ENCODE results near the gene CTNNA2. TPM values are rescaled to one million over a fixed set of nuclear protein-coding genes. Genes with fewer than 3 reads are reported as not detected.

Gene CTNNA2
- total and polyA plus RNA-seq, 12 donors = 0.09 to 0.57 (median 0.15) TPM; not detected in 9

DNA sequence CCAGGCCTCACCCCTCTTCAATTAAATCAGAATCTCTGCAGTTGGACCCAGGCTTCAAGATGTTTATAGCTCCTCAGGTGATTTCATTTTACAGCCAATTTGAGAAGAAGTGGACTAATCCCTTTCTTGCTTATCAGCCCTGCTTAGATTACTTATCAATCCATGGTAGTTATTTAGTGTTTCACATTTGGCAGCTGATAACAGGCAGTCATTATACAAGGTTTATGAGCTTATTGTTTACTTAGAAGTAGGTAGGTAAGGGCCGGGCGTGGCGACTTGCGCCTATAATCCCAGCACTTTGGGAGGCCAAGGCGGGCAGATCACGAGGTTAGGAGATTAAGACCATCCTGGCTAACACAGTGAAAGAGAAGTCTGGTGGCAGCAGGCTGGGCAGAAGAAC lies 237.5 kb downstream of the CTNNA2 start:
- WGBS, 2 donors = 76 to 86% methylated on average over 6 of the region's 6 CpGs
- no peak for DNase-seq
- Histone ChIP-seq H3K36me3 (no peaks in the 10 kb centered on the region), H3K4me3 (no peak overlapping the region), H3K9me3 (peaks cover 0 to 4% (median 0%) of the 10 kb centered on the region in 11 donors), H3K27ac (no peak overlapping the region), H3K27me3 (no peaks in the 10 kb centered on the region), H3K4me1 (no peaks in the 10 kb centered on the region)
- intact Hi-C loops (cut with DNase I) = no loop called here
- ATAC-seq = no peak
- TF ChIP-seq, protein P1, sequence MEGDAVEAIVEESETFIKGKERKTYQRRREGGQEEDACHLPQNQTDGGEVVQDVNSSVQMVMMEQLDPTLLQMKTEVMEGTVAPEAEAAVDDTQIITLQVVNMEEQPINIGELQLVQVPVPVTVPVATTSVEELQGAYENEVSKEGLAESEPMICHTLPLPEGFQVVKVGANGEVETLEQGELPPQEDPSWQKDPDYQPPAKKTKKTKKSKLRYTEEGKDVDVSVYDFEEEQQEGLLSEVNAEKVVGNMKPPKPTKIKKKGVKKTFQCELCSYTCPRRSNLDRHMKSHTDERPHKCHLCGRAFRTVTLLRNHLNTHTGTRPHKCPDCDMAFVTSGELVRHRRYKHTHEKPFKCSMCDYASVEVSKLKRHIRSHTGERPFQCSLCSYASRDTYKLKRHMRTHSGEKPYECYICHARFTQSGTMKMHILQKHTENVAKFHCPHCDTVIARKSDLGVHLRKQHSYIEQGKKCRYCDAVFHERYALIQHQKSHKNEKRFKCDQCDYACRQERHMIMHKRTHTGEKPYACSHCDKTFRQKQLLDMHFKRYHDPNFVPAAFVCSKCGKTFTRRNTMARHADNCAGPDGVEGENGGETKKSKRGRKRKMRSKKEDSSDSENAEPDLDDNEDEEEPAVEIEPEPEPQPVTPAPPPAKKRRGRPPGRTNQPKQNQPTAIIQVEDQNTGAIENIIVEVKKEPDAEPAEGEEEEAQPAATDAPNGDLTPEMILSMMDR (IDR thresholded peaks at IDR 0.05) = no peak

DNA sequence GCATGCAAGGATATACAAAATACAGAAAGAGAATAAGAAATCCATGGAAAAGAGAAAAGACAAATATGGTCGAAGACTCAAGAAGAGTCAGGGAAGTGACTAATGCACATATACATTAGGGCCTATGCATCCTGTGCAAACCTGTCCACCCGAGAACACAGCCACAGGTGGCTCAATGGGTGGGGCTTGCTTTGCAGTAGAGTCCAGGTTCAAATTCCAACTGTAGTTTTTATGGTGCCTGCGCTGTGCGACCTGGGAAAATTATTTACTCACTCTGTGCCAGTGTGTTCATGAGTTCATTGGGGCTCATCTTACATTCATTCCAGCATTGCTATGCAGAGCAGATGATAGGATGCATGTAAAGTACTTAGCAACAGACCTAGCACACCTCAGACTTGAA lies 244.7 kb downstream of the CTNNA2 start:
- intact Hi-C loops (cut with DNase I) = no loop called here
- Histone ChIP-seq H3K27ac (no peak overlapping the region), H3K4me3 (no peak overlapping the region), H3K36me3 (no peaks in the 10 kb centered on the region), H3K9me3 (peaks cover 0 to 4% (median 0%) of the 10 kb centered on the region in 11 donors), H3K27me3 (no peaks in the 10 kb centered on the region), H3K4me1 (no peaks in the 10 kb centered on the region)
- no peak for ATAC-seq
- TF ChIP-seq, protein P1 (IDR thresholded peaks at IDR 0.05) = no peak
- 74 to 84% methylated on average over 4 of the region's 4 CpGs for WGBS, 2 donors
- no peak for DNase-seq

DNA sequence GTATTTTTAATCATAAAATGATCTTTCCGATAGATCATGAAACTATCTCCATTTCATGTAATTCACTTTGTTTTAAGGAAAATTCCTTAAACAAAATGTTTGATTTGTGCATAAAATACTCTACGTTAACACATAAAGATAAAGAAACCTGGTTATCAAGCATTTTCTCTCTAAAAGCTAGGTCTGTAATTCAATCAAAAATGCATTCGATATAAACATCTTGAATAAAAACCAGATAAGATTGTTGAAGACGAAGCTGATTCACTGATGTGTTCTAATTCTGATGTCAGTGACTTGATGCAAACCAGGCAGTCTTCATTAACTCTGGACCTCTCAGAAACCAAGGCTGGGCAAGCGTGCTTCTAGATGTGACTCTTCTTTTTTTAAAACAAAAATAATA lies 245.2 kb downstream of the CTNNA2 start:
- Histone ChIP-seq H3K36me3 (no peaks in the 10 kb centered on the region), H3K9me3 (peaks cover 0 to 4% (median 0%) of the 10 kb centered on the region in 11 donors), H3K4me3 (no peak overlapping the region), H3K4me1 (no peaks in the 10 kb centered on the region), H3K27ac (no peak overlapping the region), H3K27me3 (no peaks in the 10 kb centered on the region)
- 67 to 72% methylated on average over 5 of the region's 5 CpGs for WGBS, 2 donors
- TF ChIP-seq, protein P1 (IDR thresholded peaks at IDR 0.05) = no peak
- no peak for ATAC-seq
- no peak for DNase-seq
- intact Hi-C loops (cut with DNase I) = no loop called here

- intact Hi-C loops (cut with DNase I) = no loop called here
- WGBS, 2 donors = 73 to 81% methylated on average over 6 of the region's 6 CpGs
These were observed 246.0 kb downstream of the CTNNA2 start for GRCh38 chr2:79758749-79759282.

More at GRCh38 chr2:79758749-79759282, 246.0 kb downstream of the CTNNA2 start:
- Histone ChIP-seq H3K4me3 (no peak overlapping the region), H3K36me3 (no peaks in the 10 kb centered on the region), H3K9me3 (peaks cover 0 to 4% (median 0%) of the 10 kb centered on the region in 11 donors), H3K27ac (no peak overlapping the region), H3K4me1 (no peaks in the 10 kb centered on the region), H3K27me3 (no peaks in the 10 kb centered on the region)
- ATAC-seq (no peak), DNase-seq (no peak)
- TF ChIP-seq, protein P1 (IDR thresholded peaks at IDR 0.05) = no peak

Data from heart right ventricle (tissue), 16 donors.